ENCODE data around the gene NF2.

The NF2 gene

GRCh38 chr22:29615705-29616327 lies 12.4 kb downstream of the NF2 start:
- Histone ChIP-seq H3K4me3 (ENCODE audit: low read length in 2 of 2) (no peak overlapping the region), H3K36me3 (ENCODE audit: control insufficient read depth in 2 of 2, insufficient read depth in 2 of 2, low read length in 2 of 2) (no peaks in the 10 kb centered on the region), H3K27ac (ENCODE audit: low read depth in 2 of 2, low read length in 2 of 2) (no peak overlapping the region), H3K4me1 (ENCODE audit: control insufficient read depth in 2 of 2, insufficient read depth in 2 of 2, low read length in 2 of 2) (peaks cover 0 to 4% of the 10 kb centered on the region in 2 donors), H3K9ac (ENCODE audit: low read depth in 1 of 2, low read length in 2 of 2) (no peak overlapping the region), H3K9me3 (ENCODE audit: control insufficient read depth in 2 of 2, low read length in 2 of 2) (no peaks in the 10 kb centered on the region), H3K27me3 (ENCODE audit: control insufficient read depth in 2 of 2, insufficient read depth in 2 of 2, low read length in 2 of 2) (no peaks in the 10 kb centered on the region)

GRCh38 chr22:29617922-29618629 lies 14.6 kb downstream of the NF2 start:
- H3K9me3 ChIP-seq (ENCODE audit: control insufficient read depth in 2 of 2, low read length in 2 of 2): no peaks in the 10 kb centered on the region
- no peak overlapping the region for H3K4me3 ChIP-seq (ENCODE audit: low read length in 2 of 2)
- H3K4me1 ChIP-seq (ENCODE audit: control insufficient read depth in 2 of 2, insufficient read depth in 2 of 2, low read length in 2 of 2): peaks cover 8 to 11% of the 10 kb centered on the region in 2 donors
- H3K27me3 ChIP-seq (ENCODE audit: control insufficient read depth in 2 of 2, insufficient read depth in 2 of 2, low read length in 2 of 2): no peaks in the 10 kb centered on the region
- no peak overlapping the region for H3K9ac ChIP-seq (ENCODE audit: low read depth in 1 of 2, low read length in 2 of 2)
- no peaks in the 10 kb centered on the region for H3K36me3 ChIP-seq (ENCODE audit: control insufficient read depth in 2 of 2, insufficient read depth in 2 of 2, low read length in 2 of 2)
- H3K27ac ChIP-seq (ENCODE audit: low read depth in 2 of 2, low read length in 2 of 2): no peak overlapping the region

- Histone ChIP-seq H3K4me1 (ENCODE audit: control insufficient read depth in 2 of 2, insufficient read depth in 2 of 2, low read length in 2 of 2) (peaks cover 11% of the 10 kb centered on the region in 2 donors), H3K27ac (ENCODE audit: low read depth in 2 of 2, low read length in 2 of 2) (peak overlapping the region; percentile 5 to 47), H3K9ac (ENCODE audit: low read depth in 1 of 2, low read length in 2 of 2) (no peak overlapping the region)
These were observed 18.5 kb downstream of the NF2 start for GRCh38 chr22:29621761-29622526.

GRCh38 chr22:29623059-29623458 lies 19.6 kb downstream of the NF2 start:
- Histone ChIP-seq H3K4me1 (ENCODE audit: control insufficient read depth in 2 of 2, insufficient read depth in 2 of 2, low read length in 2 of 2) (peaks cover 9 to 11% of the 10 kb centered on the region in 2 donors), H3K36me3 (ENCODE audit: control insufficient read depth in 2 of 2, insufficient read depth in 2 of 2, low read length in 2 of 2) (no peaks in the 10 kb centered on the region), H3K27me3 (ENCODE audit: control insufficient read depth in 2 of 2, insufficient read depth in 2 of 2, low read length in 2 of 2) (no peaks in the 10 kb centered on the region), H3K9me3 (ENCODE audit: control insufficient read depth in 2 of 2, low read length in 2 of 2) (no peaks in the 10 kb centered on the region), H3K4me3 (ENCODE audit: low read length in 2 of 2) (no peak overlapping the region), H3K9ac (ENCODE audit: low read depth in 1 of 2, low read length in 2 of 2) (no peak overlapping the region), H3K27ac (ENCODE audit: low read depth in 2 of 2, low read length in 2 of 2) (no peak overlapping the region)

More at GRCh38 chr22:29621761-29622526, 18.5 kb downstream of the NF2 start:
- Histone ChIP-seq H3K36me3 (ENCODE audit: control insufficient read depth in 2 of 2, insufficient read depth in 2 of 2, low read length in 2 of 2) (no peaks in the 10 kb centered on the region), H3K9me3 (ENCODE audit: control insufficient read depth in 2 of 2, low read length in 2 of 2) (no peaks in the 10 kb centered on the region), H3K4me3 (ENCODE audit: low read length in 2 of 2) (no peak overlapping the region), H3K27me3 (ENCODE audit: control insufficient read depth in 2 of 2, insufficient read depth in 2 of 2, low read length in 2 of 2) (no peaks in the 10 kb centered on the region)

GRCh38 chr22:29623553-29624169 lies 20.2 kb downstream of the NF2 start:
- H3K4me3 ChIP-seq (ENCODE audit: low read length in 2 of 2): no peak overlapping the region
- H3K9ac ChIP-seq (ENCODE audit: low read depth in 1 of 2, low read length in 2 of 2): no peak overlapping the region
- H3K27ac ChIP-seq (ENCODE audit: low read depth in 2 of 2, low read length in 2 of 2): no peak overlapping the region
- no peaks in the 10 kb centered on the region for H3K36me3 ChIP-seq (ENCODE audit: control insufficient read depth in 2 of 2, insufficient read depth in 2 of 2, low read length in 2 of 2)
- H3K9me3 ChIP-seq (ENCODE audit: control insufficient read depth in 2 of 2, low read length in 2 of 2): no peaks in the 10 kb centered on the region
- no peaks in the 10 kb centered on the region for H3K27me3 ChIP-seq (ENCODE audit: control insufficient read depth in 2 of 2, insufficient read depth in 2 of 2, low read length in 2 of 2)
- peaks cover 8 to 11% of the 10 kb centered on the region in 2 donors for H3K4me1 ChIP-seq (ENCODE audit: control insufficient read depth in 2 of 2, insufficient read depth in 2 of 2, low read length in 2 of 2)

- H3K36me3 ChIP-seq (ENCODE audit: control insufficient read depth in 2 of 2, insufficient read depth in 2 of 2, low read length in 2 of 2): no peaks in the 10 kb centered on the region
- H3K4me3 ChIP-seq (ENCODE audit: low read length in 2 of 2): no peak overlapping the region
- H3K4me1 ChIP-seq (ENCODE audit: control insufficient read depth in 2 of 2, insufficient read depth in 2 of 2, low read length in 2 of 2): peaks cover 8 to 11% of the 10 kb centered on the region in 2 donors
- peak overlapping the region in 1 of 2 donors; percentile 23 for H3K27ac ChIP-seq (ENCODE audit: low read depth in 2 of 2, low read length in 2 of 2)
- H3K9ac ChIP-seq (ENCODE audit: low read depth in 1 of 2, low read length in 2 of 2): no peak overlapping the region
- no peaks in the 10 kb centered on the region for H3K27me3 ChIP-seq (ENCODE audit: control insufficient read depth in 2 of 2, insufficient read depth in 2 of 2, low read length in 2 of 2)
- H3K9me3 ChIP-seq (ENCODE audit: control insufficient read depth in 2 of 2, low read length in 2 of 2): no peaks in the 10 kb centered on the region
These were observed 21.8 kb downstream of the NF2 start for GRCh38 chr22:29625090-29625825.

GRCh38 chr22:29626497-29627195 lies 23.2 kb downstream of the NF2 start:
- peaks cover 6 to 10% of the 10 kb centered on the region in 2 donors for H3K4me1 ChIP-seq (ENCODE audit: control insufficient read depth in 2 of 2, insufficient read depth in 2 of 2, low read length in 2 of 2)
- H3K27me3 ChIP-seq (ENCODE audit: control insufficient read depth in 2 of 2, insufficient read depth in 2 of 2, low read length in 2 of 2): no peaks in the 10 kb centered on the region
- no peak overlapping the region for H3K27ac ChIP-seq (ENCODE audit: low read depth in 2 of 2, low read length in 2 of 2)
- no peaks in the 10 kb centered on the region for H3K9me3 ChIP-seq (ENCODE audit: control insufficient read depth in 2 of 2, low read length in 2 of 2)
- no peaks in the 10 kb centered on the region for H3K36me3 ChIP-seq (ENCODE audit: control insufficient read depth in 2 of 2, insufficient read depth in 2 of 2, low read length in 2 of 2)
- no peak overlapping the region for H3K4me3 ChIP-seq (ENCODE audit: low read length in 2 of 2)
- H3K9ac ChIP-seq (ENCODE audit: low read depth in 1 of 2, low read length in 2 of 2): no peak overlapping the region

- H3K27ac ChIP-seq (ENCODE audit: low read depth in 2 of 2, low read length in 2 of 2): no peak overlapping the region
- no peak overlapping the region for H3K9ac ChIP-seq (ENCODE audit: low read depth in 1 of 2, low read length in 2 of 2)
- no peaks in the 10 kb centered on the region for H3K9me3 ChIP-seq (ENCODE audit: control insufficient read depth in 2 of 2, low read length in 2 of 2)
- no peak overlapping the region for H3K4me3 ChIP-seq (ENCODE audit: low read length in 2 of 2)
- H3K27me3 ChIP-seq (ENCODE audit: control insufficient read depth in 2 of 2, insufficient read depth in 2 of 2, low read length in 2 of 2): no peaks in the 10 kb centered on the region
- no peaks in the 10 kb centered on the region for H3K36me3 ChIP-seq (ENCODE audit: control insufficient read depth in 2 of 2, insufficient read depth in 2 of 2, low read length in 2 of 2)
- peaks cover 1 to 5% of the 10 kb centered on the region in 2 donors for H3K4me1 ChIP-seq (ENCODE audit: control insufficient read depth in 2 of 2, insufficient read depth in 2 of 2, low read length in 2 of 2)
These were observed 23.7 kb downstream of the NF2 start for GRCh38 chr22:29627196-29627535.
